Measurements from ENCODE around the gene PAX2.
A peak's percentile ranks its signal among the peaks of the same experiment; 100 is the strongest.

The PAX2 gene

GRCh38 chr10:100826031-100826651, 80.8 kb downstream of the PAX2 start:
- no peak overlapping the region for H3K27ac ChIP-seq (ENCODE audit: poor library complexity, severe bottlenecking)
- H3K36me3 ChIP-seq (ENCODE audit: low read depth), result no peaks in the 10 kb centered on the region
- no peaks in the 10 kb centered on the region for H3K4me1 ChIP-seq (ENCODE audit: insufficient read depth, poor library complexity, severe bottlenecking)
- ATAC-seq (ENCODE audit: low read depth) (no peak), DNase-seq (ENCODE audit: low spot score) (no peak)
- no peaks in the 10 kb centered on the region for H3K9me3 ChIP-seq (ENCODE audit: severe bottlenecking)
- H3K27me3 ChIP-seq (ENCODE audit: insufficient read depth, poor library complexity, severe bottlenecking), result peaks cover 100% of the 10 kb centered on the region
- TF ChIP-seq CTCF (IDR thresholded peaks at IDR 0.05; ENCODE audit: poor library complexity, severe bottlenecking), result no peak
- peak overlapping the region; percentile 22 for H3K4me3 ChIP-seq (ENCODE audit: severe bottlenecking)

- TF ChIP-seq CTCF (IDR thresholded peaks at IDR 0.05; ENCODE audit: poor library complexity, severe bottlenecking), result no peak
- peak overlapping the region; percentile 22 for H3K4me3 ChIP-seq (ENCODE audit: severe bottlenecking)
- no peak overlapping the region for H3K27ac ChIP-seq (ENCODE audit: poor library complexity, severe bottlenecking)
- no peaks in the 10 kb centered on the region for H3K4me1 ChIP-seq (ENCODE audit: insufficient read depth, poor library complexity, severe bottlenecking)
- no peaks in the 10 kb centered on the region for H3K9me3 ChIP-seq (ENCODE audit: severe bottlenecking)
- no peak for DNase-seq (ENCODE audit: low spot score)
- no peaks in the 10 kb centered on the region for H3K36me3 ChIP-seq (ENCODE audit: low read depth)
- H3K27me3 ChIP-seq (ENCODE audit: insufficient read depth, poor library complexity, severe bottlenecking), result peaks cover 100% of the 10 kb centered on the region
- no peak for ATAC-seq (ENCODE audit: low read depth)
These were observed 81.2 kb downstream of the PAX2 start for GRCh38 chr10:100826661-100826982.

- no peaks in the 10 kb centered on the region for H3K4me1 ChIP-seq (ENCODE audit: insufficient read depth, poor library complexity, severe bottlenecking)
- H3K27ac ChIP-seq (ENCODE audit: poor library complexity, severe bottlenecking), result no peak overlapping the region
- H3K9me3 ChIP-seq (ENCODE audit: severe bottlenecking), result no peaks in the 10 kb centered on the region
- no peak for TF ChIP-seq CTCF (IDR thresholded peaks at IDR 0.05; ENCODE audit: poor library complexity, severe bottlenecking)
- H3K27me3 ChIP-seq (ENCODE audit: insufficient read depth, poor library complexity, severe bottlenecking), result peaks cover 99% of the 10 kb centered on the region
- H3K36me3 ChIP-seq (ENCODE audit: low read depth), result no peaks in the 10 kb centered on the region
- DNase-seq (ENCODE audit: low spot score) (no peak), ATAC-seq (ENCODE audit: low read depth) (peak; percentile 49; the same call in 1 of the 3 replicates)
- H3K4me3 ChIP-seq (ENCODE audit: severe bottlenecking), result peak overlapping the region; percentile 22
These were observed 81.8 kb downstream of the PAX2 start for GRCh38 chr10:100826983-100827818.

DNA sequence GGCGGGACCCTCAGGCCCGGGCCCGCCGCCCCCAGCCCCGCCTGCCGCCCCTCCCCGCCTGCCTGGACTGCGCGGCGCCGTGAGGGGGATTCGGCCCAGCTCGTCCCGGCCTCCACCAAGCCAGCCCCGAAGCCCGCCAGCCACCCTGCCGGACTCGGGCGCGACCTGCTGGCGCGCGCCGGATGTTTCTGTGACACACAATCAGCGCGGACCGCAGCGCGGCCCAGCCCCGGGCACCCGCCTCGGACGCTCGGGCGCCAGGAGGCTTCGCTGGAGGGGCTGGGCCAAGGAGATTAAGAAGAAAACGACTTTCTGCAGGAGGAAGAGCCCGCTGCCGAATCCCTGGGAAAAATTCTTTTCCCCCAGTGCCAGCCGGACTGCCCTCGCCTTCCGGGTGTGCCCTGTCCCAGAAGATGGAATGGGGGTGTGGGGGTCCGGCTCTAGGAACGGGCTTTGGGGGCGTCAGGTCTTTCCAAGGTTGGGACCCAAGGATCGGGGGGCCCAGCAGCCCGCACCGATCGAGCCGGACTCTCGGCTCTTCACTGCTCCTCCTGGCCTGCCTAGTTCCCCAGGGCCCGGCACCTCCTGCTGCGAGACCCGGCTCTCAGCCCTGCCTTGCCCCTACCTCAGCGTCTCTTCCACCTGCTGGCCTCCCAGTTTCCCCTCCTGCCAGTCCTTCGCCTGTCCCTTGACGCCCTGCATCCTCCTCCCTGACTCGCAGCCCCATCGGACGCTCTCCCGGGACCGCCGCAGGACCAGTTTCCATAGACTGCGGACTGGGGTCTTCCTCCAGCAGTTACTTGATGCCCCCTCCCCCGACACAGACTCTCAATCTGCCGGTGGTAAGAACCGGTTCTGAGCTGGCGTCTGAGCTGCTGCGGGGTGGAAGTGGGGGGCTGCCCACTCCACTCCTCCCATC, 82.7 kb downstream of the PAX2 start:
- no peak for DNase-seq (ENCODE audit: low spot score)
- no peak for TF ChIP-seq CTCF (IDR thresholded peaks at IDR 0.05; ENCODE audit: poor library complexity, severe bottlenecking)
- peaks cover 99% of the 10 kb centered on the region for H3K27me3 ChIP-seq (ENCODE audit: insufficient read depth, poor library complexity, severe bottlenecking)

More for the DNA sequence above, 82.7 kb downstream of the PAX2 start:
- H3K9me3 ChIP-seq (ENCODE audit: severe bottlenecking), result no peaks in the 10 kb centered on the region
- H3K27ac ChIP-seq (ENCODE audit: poor library complexity, severe bottlenecking), result no peak overlapping the region
- peak; percentile 36 for ATAC-seq (ENCODE audit: low read depth)
- no peaks in the 10 kb centered on the region for H3K36me3 ChIP-seq (ENCODE audit: low read depth)
- H3K4me3 ChIP-seq (ENCODE audit: severe bottlenecking), result peak overlapping the region; percentile 22
- H3K4me1 ChIP-seq (ENCODE audit: insufficient read depth, poor library complexity, severe bottlenecking), result no peaks in the 10 kb centered on the region

All from RWPE2 (cell line).